Esophagus mucosa (tissue), 1 donor: ENCODE results near the gene GSTA2. TPM values are rescaled to one million over a fixed set of nuclear protein-coding genes. Genes with fewer than 3 reads are reported as not detected.
"Not testable (repeated sequence)": the region's sequence is repeated elsewhere in the genome, so short reads cannot be mapped to it uniquely, and the experiment has no call there.

Source experiments
- ATAC-seq: fragments of 200-7000 bp; cut with Tn5 transposase; one replicate; pipeline ENCODE4 v1.9.1; 2020
- total RNA-seq: library from RNA; stranded (reverse); gene quantifications from one replicate; pipeline ENCODE4 v1.2.4, GENCODE V29; 2023
- donor health status: DM: yes; HTN: yes; CAD: no.

GSTA2 gene
- total RNA-seq, 1 donor from 2014 or later = not detected

- no peak for ATAC-seq
Measured at GRCh38 chr6:52759085-52759484, 4.2 kb downstream of the GSTA2 start.

DNA sequence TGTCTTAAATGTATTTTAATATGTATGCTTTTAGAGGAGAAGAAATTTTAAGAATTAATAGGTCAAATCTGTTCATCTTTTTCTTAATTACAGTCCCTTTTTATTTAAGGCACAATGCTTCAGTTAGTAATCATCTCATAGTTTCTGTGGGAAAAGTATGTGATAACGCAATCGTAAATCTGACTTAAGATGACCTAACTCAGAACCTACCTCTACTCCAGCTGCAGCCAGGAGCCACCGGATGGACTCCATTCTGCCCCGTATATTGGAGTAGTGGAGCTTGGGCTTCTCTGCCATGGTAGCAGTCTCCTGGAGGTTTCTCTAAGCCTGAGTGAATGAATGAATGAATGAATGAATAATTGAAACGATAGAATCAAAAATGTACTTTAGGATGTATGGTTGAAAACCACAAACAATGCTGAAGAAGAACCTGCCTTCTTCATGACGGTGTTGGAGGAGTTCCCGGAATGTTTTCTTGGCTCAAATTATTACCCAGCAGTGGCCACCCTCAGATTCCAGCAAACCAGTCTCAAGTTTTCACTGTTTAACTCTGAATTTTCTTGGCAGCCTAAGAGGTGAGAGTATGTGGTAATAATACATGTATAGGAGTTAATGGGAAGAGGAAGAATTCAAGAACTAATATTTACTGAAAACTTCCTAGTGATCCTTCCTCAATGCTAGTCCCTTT lies 5.5 kb downstream of the GSTA2 start:
- not testable (repeated sequence) for ATAC-seq

GRCh38 chr6:52754443-52754842 lies 8.8 kb downstream of the GSTA2 start:
- no peak for ATAC-seq

- not testable (repeated sequence) for ATAC-seq
Measured at GRCh38 chr6:52753137-52753536, 10.1 kb downstream of the GSTA2 start.

- ATAC-seq = no peak
Measured at GRCh38 chr6:52752310-52752709, 11.0 kb downstream of the GSTA2 start.

GRCh38 chr6:52749556-52750152 lies 13.6 kb downstream of the GSTA2 start:
- ATAC-seq = no peak

DNA sequence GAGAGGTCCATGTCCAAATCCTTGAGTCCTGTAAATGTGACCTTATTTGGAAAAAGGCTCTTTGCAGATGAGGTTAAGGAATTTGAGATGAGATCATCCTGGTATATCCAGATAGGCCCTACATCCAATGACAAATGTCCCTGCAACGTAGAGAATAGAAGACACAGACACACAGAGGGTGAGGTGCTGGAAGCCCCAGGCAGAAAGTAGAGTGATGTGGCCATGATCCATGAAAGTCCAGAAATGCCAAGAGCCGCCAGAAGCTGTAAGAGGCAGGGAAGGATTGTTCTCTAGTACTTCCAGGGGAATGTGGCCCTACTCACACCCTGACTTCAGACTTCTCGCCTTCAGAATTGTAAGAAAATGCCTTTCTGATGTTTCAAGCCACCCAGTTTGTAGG lies 16.0 kb downstream of the GSTA2 start:
- not testable (repeated sequence) for ATAC-seq

DNA sequence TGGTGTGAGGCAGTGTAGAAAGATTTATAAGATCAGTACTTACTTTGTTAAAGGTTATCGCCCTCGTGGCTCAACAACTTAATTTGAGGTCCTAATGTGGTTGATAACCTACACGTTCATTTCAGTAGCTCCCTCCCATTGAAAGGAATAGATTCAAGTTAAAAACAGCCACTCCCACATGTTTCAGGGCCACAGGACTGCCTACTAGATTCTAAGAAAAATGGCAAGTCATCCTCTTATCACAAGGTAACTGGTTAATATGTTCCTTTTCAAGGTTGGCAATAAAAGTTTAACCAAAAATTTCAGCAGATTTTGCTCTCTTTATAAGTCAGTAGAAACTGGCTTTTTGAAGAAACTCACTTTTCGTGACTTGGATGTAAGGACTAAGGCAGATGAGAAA lies 17.1 kb downstream of the GSTA2 start:
- no peak for ATAC-seq

- no peak for ATAC-seq
Measured at GRCh38 chr6:52745764-52746201, 17.5 kb downstream of the GSTA2 start.

- no peak for ATAC-seq
Measured at GRCh38 chr6:52741872-52742271, 21.4 kb downstream of the GSTA2 start.

- ATAC-seq = no peak
Measured at GRCh38 chr6:52739627-52740026, 23.6 kb downstream of the GSTA2 start.

DNA sequence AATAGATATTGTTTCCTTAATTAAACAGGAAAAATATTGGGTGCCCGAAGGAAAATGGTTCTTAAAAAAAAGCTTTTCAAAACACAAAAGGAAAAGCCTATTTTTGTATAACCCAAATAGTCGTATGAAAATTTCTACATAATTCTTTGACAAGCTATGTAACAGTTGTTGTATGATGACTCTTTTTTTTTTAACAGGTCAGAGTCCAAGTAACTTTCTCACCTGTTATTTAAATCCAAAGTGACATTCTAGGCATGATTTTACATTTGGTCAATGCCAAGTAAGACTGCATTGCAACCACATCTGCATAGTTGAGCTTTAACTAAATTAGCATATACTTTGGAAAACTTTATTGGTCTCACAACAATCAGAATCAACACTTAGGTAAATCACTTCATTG lies 24.1 kb downstream of the GSTA2 start:
- ATAC-seq = no peak

- ATAC-seq = no peak
Measured at GRCh38 chr6:52736145-52736544, 27.1 kb downstream of the GSTA2 start.

DNA sequence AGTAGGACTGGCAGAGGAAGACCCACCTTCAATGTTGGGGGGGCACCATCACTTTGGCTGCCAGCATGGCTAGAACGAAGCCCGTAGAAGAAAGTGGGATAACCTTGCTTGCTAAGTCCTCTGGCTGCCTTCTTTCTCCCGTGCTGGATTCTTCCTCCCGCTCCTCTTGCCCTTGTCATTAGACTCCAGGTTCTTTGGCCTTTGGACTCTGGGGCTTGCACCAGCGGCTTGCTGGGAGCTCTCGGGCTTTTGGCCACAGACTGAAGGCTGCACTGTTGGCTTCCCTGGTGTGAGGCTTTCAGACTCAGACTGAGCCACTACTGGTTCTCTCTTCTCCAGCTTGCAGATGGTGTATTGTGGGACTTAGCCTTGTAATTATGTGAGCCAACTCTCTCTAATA lies 28.2 kb downstream of the GSTA2 start:
- ATAC-seq = no peak

- ATAC-seq = no peak
Measured at GRCh38 chr6:52734072-52734471, 29.2 kb downstream of the GSTA2 start.

DNA sequence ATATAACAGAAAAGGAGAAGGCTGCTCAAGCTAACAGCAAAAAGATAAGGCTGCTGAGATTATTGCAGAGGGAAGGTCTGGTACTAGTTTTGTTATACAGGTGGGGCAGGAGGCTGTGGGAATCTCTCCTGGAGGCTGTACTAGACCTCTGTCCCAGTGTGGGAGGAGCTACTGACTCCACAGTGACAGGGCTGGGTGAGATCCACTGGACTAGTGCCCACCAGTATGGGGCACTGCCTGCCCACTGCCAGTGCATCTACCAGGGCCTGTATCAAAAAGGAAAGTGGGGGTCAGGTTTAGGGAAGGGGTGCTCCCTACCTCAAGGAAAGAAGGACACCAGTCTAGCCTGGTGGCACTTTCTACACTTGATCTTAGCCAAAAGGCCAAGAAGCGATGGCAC lies 30.1 kb downstream of the GSTA2 start:
- no peak for ATAC-seq

DNA sequence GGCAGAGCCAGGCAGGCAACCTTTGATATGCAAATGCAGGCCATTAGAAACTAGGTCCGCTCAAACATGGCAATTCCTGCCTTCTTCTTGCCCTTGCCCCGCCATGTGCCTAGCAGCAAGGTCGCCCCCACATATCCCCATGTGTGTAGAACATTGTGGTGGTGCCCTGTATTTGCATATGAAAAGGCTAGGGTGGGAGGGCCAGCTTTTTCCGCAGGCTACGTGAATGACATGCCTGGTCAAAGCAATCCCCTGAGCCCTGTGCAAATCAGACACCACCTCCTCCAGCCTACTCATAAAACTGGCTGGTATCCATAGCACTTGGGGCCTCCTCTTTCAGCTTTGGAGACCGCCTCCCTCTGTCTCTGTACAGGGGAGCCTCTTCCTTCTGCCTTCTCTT lies 31.6 kb downstream of the GSTA2 start:
- ATAC-seq = peak; percentile 61

DNA sequence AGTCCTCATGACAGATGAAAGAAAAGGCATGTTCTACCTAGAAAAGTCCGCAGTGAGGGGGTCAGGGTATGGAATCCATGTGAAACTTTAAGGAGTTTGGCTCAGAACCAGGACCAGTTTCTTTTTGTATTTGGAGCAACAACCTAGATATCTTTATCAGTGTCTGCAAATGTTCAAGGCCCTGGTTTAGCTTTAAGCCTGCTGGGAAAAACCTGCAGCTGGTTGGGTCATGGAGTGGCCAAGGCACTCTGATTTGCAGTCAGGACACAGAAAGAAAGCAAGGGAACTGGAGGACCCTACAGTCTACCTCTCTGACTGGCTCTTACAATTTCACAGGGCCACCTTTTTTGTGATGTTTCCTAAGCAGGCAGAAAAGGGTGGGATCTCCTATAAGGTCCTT lies 33.7 kb downstream of the GSTA2 start:
- ATAC-seq = no peak

DNA sequence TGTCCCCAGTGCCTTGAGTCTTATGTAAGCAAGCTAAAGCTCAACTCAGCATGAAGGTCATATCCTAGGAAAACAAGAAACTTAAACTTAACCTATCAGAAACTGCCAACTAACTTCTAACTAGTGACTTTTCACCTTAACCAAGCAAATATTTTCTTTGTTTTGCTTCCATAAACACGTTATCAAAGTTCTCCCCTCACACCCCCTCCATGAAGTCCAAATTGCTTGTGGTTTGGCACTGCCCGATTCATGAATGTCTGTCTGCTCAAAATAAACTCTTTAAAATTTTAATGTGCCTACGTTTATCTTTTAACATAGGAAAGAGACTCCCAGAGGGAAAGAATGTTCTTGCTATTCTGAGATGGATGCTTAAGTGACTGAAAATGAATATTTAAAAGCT lies 34.9 kb downstream of the GSTA2 start:
- ATAC-seq = no peak

DNA sequence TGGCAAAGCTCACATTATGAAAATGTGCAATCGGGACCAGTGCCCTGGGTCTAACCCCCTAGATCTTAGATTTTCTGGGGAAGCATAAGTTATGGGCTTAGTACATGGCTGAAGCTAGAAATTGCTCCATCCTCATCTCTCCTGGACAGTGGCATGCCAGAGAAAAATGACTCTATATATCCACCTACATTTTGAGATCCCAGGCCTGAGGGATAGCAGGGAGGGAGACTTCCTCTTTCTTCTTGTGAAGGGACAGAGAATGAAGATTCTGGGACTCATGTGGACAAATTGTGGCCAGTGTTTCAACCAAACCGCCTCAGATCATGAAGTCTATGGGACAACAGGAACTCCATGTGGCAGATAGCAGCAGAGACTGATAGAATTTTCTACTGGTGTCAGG lies 35.4 kb downstream of the GSTA2 start:
- ATAC-seq = no peak

GRCh38 chr6:52726741-52727535 lies 36.3 kb downstream of the GSTA2 start:
- ATAC-seq = no peak

DNA sequence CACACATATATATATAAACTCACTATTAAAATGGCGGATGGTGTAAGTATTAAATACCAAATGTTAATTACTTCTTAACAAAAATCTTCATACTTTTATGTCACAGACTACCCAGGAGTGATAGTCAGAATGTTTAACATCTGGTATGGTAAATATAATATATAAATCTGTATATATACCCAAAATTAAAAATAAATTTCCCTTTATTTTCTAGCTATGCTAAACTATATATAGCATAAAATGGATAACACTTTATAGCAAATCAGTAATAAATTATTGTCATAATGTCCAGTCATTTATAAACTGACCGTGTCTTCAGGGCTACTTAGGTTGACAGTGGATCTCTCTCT lies 37.1 kb downstream of the GSTA2 start:
- no peak for ATAC-seq

GRCh38 chr6:52725535-52726192 lies 37.6 kb downstream of the GSTA2 start:
- peak; percentile 88 for ATAC-seq
